GM12874 (cell line): Measurements from ENCODE around the gene GRM4.

ENCODE experiments used
- TF ChIP-seq, protein P1 (sequence below): IDR thresholded peaks from 2 replicates; pipeline ENCODE4 v1.5.1; 2011; ENCODE audit warnings: low read depth, mild to moderate bottlenecking, control low read depth, low read length, moderate library complexity; ENCODE audit not compliant: insufficient read depth

Gene GRM4

DNA sequence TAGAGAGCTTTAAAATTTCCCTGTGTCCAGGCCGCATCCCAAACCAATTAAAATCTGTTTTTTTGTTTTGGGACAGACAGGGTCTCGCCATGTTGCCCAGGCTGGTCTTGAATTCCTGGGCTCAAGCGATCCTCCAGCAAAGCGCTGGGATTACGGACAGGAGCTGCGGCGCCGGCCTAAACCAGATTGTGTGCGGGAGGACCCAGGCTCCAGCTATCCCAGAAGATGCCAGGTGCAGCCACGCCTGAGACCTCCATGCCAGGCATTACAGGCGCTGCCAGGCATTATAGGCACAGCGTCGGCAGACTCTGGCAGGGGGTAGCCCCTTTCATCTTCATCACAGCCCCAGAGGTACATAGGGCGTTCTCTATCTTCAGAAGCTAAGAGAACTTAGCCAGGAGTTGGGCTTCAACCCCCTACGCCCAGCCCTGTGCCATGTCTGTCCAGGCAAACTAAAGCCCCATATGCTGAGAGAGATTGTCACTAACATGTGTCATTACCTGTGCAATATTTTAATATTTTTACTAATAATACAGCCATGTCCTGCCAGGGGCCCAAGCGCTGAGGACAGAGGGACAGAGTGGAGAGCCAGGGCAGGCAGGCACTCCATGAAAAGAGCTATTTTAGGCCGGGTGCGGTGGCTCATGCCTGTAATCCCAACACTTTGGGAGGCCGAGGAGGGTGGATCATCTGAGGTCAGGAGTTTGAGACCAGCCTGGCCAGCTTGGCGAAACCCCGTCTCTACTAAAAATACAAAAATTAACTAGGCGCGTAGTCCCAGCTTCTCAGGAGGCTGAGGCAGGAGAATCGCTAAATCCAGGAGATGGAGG, 9.8 kb upstream of the GRM4 start:
- TF ChIP-seq, protein P1, sequence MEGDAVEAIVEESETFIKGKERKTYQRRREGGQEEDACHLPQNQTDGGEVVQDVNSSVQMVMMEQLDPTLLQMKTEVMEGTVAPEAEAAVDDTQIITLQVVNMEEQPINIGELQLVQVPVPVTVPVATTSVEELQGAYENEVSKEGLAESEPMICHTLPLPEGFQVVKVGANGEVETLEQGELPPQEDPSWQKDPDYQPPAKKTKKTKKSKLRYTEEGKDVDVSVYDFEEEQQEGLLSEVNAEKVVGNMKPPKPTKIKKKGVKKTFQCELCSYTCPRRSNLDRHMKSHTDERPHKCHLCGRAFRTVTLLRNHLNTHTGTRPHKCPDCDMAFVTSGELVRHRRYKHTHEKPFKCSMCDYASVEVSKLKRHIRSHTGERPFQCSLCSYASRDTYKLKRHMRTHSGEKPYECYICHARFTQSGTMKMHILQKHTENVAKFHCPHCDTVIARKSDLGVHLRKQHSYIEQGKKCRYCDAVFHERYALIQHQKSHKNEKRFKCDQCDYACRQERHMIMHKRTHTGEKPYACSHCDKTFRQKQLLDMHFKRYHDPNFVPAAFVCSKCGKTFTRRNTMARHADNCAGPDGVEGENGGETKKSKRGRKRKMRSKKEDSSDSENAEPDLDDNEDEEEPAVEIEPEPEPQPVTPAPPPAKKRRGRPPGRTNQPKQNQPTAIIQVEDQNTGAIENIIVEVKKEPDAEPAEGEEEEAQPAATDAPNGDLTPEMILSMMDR, result no peak

DNA sequence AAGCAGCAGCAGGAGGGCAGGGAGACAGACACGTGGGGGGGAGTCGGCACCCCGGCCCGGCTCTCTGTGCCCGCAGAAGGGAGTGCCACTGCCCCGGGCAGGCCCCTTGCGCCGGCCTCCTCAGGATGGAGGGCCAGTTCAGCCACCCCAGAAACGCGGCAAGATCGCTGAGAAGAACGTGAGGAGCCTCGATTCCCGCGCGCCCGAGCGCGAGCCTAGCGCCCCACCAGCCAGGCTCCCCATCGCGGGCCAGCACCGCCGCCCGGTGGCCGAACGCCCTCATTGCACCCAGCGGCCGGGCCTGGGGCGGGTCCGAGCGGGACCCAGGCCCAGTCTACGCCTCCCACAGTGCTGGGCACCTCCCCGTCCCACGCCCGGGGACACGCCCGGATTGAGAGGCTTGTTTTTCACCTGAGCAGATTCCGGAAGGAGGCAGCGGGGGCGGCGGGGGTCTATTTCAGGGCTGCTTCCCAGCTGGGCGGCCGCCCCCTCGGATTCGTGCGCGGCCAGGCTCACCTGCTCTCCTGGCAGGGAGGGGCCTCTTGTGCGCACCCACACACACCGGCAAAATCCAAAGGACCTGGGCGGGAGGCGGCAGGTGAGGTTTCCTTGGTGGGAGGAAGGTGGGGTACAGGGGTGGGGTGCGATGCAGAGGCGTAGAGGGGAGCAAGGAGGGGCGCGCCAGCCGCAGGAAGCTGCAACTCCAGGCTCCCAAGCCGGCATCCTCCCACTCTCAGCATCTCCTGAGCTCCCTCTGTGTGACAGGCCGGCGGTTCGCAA, 9.0 kb upstream of the GRM4 start:
- TF ChIP-seq, protein P1, result peak; percentile 99

GRCh38 chr6:34152806-34153520, 7.1 kb upstream of the GRM4 start:
- TF ChIP-seq, protein P1, result no peak

DNA sequence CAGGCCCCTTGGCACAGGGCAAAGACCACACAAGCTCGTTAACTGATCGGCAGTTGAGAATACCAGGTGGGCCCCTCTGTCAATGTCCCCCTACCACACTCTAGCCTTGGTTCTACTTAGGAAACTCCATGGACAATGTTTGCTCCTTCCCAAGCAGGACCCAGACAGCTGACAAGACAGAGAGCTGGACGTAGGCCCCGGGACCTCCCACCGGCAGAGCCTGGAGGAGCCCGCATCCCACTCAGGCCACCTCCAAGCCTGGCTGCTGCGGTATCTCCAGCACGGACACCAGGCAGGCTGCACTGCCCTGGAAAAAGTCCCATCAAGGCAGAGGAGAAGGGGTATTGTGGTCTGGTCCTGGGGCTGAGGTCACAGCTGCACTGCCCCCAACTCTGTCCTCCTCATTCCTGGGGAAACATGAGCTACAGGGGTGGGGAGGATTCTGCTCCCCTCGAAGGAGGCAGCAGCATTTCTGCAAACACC, 6.2 kb upstream of the GRM4 start:
- TF ChIP-seq, protein P1, result no peak

- TF ChIP-seq, protein P1, result no peak
Measured at GRCh38 chr6:34151321-34152041, 5.6 kb upstream of the GRM4 start.

DNA sequence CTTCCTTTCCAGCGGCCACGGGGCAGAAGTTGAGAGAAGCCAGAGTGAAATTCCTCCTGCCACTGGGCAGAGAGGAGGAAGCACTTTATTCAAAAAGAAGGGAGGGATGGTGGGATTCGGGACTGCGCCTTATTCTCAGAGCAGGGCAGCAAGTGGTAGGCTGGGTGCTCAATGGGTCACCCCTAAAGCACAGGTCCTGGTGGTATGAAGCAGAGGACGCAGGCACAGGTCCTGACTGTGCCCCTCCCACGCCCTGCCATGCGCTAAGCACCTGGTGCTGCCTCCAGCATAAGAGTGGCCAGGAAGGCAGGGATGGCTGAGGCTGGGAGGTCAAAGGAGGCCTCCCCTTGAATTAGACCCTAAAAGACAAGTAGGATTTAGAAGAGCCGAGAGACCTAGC, 4.9 kb upstream of the GRM4 start:
- TF ChIP-seq, protein P1, result no peak
